Tibial artery (tissue), 4 donors: ENCODE measurements around the gene COLEC12.
"Not testable (repeated sequence)": the region's sequence is repeated elsewhere in the genome, so short reads cannot be mapped to it uniquely, and the experiment has no call there.

Experiments
- DNase-seq, 2 donors: peaks; one replicate each; pipeline ENCODE4 v3.0.0-alpha.2; 2019
- H3K27ac ChIP-seq, 2 donors: fragments of 200-600 bp; sonication (generic) in 1 of 2; 1 replicate in 1 of 2; 2 replicates in 1 of 2; pipeline ENCODE4 v1.5.1; 2018 to 2019; ENCODE audit warnings: mild to moderate bottlenecking in 1 of 2
- H3K27me3 ChIP-seq, 2 donors: fragments of 200-600 bp; sonication (generic) in 1 of 2; one replicate each; pipeline versions ENCODE4 v1.5.1 to v1.6.0; 2016 to 2019
- H3K36me3 ChIP-seq, 3 donors: fragments of 200-600 bp; sonication (generic) in 2 of 3; one replicate each; pipeline ENCODE4 v1.5.1; 2016 to 2019; ENCODE audit warnings: mild to moderate bottlenecking in 2 of 3
- H3K4me1 ChIP-seq, 4 donors: fragments of 200-600 bp; sonication (generic) in 2 of 4; 1 replicate in 3 of 4; 2 replicates in 1 of 4; pipeline ENCODE4 v1.5.1; 2016 to 2019
- H3K4me3 ChIP-seq, 2 donors: fragments of 200-600 bp; sonication (generic) in 1 of 2; 1 replicate in 1 of 2; 2 replicates in 1 of 2; pipeline ENCODE4 v1.5.1; 2018 to 2019; ENCODE audit warnings: mild to moderate bottlenecking in 2 of 2
- H3K9me3 ChIP-seq, 3 donors: fragments of 200-600 bp; sonication (generic) in 1 of 3; one replicate each; pipeline ENCODE4 v1.5.1; 2016 to 2019
- intact Hi-C: fragments of 100-400 bp; cut with DNase I; formaldehyde crosslinking; loops from one replicate; pipeline ENCODE4 v1.15.0; 2023; ENCODE audit warnings: low total_unique reads
- TF ChIP-seq, protein P1 (sequence below), 2 experiments: fragments of 200-600 bp in 1 of 2; fragments of 450-650 bp in 1 of 2; IDR thresholded peaks; one replicate each; pipeline ENCODE4 v1.5.1; 2017 to 2019; ENCODE audit warnings: antibody characterized with exemption in 2 of 2, mild to moderate bottlenecking in 1 of 2, moderate library complexity in 1 of 2

Gene COLEC12

DNA sequence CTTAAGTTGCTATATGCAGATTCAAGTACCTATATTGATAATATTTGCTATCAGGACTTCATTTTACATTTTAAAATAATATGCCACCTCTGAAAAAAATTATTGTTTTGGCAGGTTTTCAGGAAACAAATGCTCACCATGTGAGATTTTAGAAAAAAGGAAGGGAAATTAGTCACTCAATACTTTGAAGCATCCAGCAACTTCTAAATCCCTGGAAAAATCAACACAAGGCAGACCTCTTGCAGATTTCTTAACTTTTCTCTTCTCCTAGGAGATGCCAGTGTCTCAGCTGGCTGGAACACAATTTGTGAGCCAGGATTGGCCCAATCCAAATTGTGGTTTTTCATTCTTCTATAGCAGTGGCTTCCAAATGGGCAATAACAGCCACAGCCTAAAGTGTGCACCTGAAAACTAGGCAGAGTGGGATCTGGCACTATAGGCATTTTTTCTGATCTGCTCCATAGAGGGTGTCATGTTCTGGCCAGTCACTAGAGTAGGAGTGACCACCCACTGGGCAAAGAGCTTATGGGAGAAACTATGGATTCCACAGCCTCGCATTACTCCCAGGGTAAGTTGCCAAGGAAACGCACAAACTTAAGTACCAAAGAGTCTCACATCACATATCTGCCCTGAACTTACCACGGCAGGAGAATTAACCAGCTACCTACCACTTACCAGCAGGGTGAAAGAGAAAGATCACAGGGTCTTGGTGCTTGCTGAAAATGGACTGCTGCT, 204.6 kb downstream of the COLEC12 start:
- intact Hi-C loops: no loop called here
- Histone ChIP-seq H3K36me3 (no peaks in the 10 kb centered on the region), H3K4me3 (no peak overlapping the region), H3K9me3 (no peaks in the 10 kb centered on the region), H3K27me3 (no peaks in the 10 kb centered on the region), H3K27ac (no peak overlapping the region), H3K4me1 (no peaks in the 10 kb centered on the region)
- no peak for DNase-seq
- TF ChIP-seq, protein P1, sequence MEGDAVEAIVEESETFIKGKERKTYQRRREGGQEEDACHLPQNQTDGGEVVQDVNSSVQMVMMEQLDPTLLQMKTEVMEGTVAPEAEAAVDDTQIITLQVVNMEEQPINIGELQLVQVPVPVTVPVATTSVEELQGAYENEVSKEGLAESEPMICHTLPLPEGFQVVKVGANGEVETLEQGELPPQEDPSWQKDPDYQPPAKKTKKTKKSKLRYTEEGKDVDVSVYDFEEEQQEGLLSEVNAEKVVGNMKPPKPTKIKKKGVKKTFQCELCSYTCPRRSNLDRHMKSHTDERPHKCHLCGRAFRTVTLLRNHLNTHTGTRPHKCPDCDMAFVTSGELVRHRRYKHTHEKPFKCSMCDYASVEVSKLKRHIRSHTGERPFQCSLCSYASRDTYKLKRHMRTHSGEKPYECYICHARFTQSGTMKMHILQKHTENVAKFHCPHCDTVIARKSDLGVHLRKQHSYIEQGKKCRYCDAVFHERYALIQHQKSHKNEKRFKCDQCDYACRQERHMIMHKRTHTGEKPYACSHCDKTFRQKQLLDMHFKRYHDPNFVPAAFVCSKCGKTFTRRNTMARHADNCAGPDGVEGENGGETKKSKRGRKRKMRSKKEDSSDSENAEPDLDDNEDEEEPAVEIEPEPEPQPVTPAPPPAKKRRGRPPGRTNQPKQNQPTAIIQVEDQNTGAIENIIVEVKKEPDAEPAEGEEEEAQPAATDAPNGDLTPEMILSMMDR (IDR thresholded peaks at IDR 0.05): no peak

DNA sequence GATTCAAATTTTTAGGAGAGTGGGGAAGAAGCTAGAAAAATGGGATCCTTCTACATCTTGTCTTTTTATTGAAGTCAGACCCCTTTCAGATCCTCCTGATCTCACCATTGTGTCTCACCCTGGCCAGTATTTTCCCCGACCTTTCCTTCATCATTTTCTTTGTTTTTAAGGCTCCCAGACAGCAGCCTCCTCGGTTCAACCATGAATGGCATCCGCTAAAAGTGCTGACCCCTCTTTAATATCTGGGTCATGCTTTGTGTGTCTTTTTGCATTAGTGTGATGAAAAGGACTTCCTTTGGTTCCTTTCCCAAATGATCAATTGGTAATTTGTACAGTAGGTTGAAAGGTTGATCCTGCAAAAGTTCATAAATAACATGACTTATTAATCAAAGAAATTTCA, 205.9 kb downstream of the COLEC12 start:
- Histone ChIP-seq H3K27me3 (no peaks in the 10 kb centered on the region), H3K9me3 (no peaks in the 10 kb centered on the region), H3K27ac (no peak overlapping the region), H3K4me3 (no peak overlapping the region), H3K36me3 (no peaks in the 10 kb centered on the region), H3K4me1 (no peaks in the 10 kb centered on the region)
- TF ChIP-seq, protein P1 (IDR thresholded peaks at IDR 0.05): no peak
- intact Hi-C loops: no loop called here
- DNase-seq: no peak

DNA sequence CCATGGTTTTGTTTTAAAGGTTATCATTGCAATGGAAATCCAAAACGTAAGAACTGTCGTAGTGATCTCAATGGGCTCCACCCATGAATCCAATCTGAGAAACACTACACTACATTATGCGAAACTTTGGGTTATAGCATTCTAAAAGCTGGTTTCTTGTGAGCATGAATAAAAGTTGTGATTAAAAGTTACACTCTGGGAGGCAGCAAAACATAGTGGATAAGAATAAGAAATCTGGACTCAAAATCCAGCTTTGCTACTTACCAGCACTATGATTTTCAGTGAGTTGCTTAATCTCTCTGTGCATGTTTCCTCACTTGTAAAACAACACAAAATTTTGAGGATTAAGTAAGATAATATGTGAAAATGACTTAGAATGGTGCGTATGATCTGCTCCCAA, 207.0 kb downstream of the COLEC12 start:
- no peak overlapping the region for H3K27ac ChIP-seq
- TF ChIP-seq, protein P1 (IDR thresholded peaks at IDR 0.05): no peak
- H3K4me3 ChIP-seq: no peak overlapping the region
- intact Hi-C loops: no loop called here
- H3K4me1 ChIP-seq: no peaks in the 10 kb centered on the region
- no peaks in the 10 kb centered on the region for H3K27me3 ChIP-seq
- H3K9me3 ChIP-seq: no peaks in the 10 kb centered on the region
- H3K36me3 ChIP-seq: no peaks in the 10 kb centered on the region
- no peak for DNase-seq

DNA sequence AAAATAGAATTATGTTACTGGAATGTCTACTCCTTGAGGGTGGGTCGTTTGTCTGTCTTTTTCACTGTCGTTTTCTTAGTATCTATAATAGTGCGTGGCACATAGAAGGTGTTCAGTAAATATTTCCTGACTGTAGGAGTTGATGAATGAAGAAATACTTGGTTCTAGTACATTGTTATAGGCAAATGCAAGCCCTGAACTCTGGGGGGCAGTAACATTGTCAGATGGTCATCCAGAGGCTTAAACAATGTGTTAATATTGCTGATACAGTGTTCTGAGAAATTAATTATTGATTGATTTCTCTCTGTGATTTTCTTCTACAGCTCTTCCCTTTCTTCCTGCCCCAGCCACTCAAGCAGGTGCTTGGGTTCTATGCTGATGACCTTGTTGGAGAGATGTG, 208.2 kb downstream of the COLEC12 start:
- peaks cover 0 to 3% of the 10 kb centered on the region in 2 donors for H3K27me3 ChIP-seq
- no peak overlapping the region for H3K4me3 ChIP-seq
- no peak for DNase-seq
- H3K4me1 ChIP-seq: no peaks in the 10 kb centered on the region
- TF ChIP-seq, protein P1 (IDR thresholded peaks at IDR 0.05): no peak
- H3K36me3 ChIP-seq: no peaks in the 10 kb centered on the region
- H3K9me3 ChIP-seq: no peaks in the 10 kb centered on the region
- intact Hi-C loops: no loop called here
- H3K27ac ChIP-seq: no peak overlapping the region

- intact Hi-C loops: loop anchor here (10.0 kb wide), 1 partner anchor 325 kb away; no protein-coding TSS in a partner anchor
- not testable (repeated sequence) for H3K4me3 ChIP-seq, H3K9me3 ChIP-seq, DNase-seq, H3K27ac ChIP-seq, H3K27me3 ChIP-seq, H3K4me1 ChIP-seq, H3K36me3 ChIP-seq
These were observed 210.5 kb downstream of the COLEC12 start for GRCh38 chr18:289970-290369.

- no peaks in the 10 kb centered on the region for H3K4me1 ChIP-seq
- H3K27ac ChIP-seq: no peak overlapping the region
- no peaks in the 10 kb centered on the region for H3K36me3 ChIP-seq
- intact Hi-C loops: loop anchor here (10.0 kb wide), 1 partner anchor 326 kb away; no protein-coding TSS in a partner anchor
- H3K4me3 ChIP-seq: no peak overlapping the region
- no peak for DNase-seq
- H3K27me3 ChIP-seq: peaks cover 0 to 3% of the 10 kb centered on the region in 2 donors
- no peaks in the 10 kb centered on the region for H3K9me3 ChIP-seq
- TF ChIP-seq, protein P1 (IDR thresholded peaks at IDR 0.05): no peak
These were observed 211.5 kb downstream of the COLEC12 start for GRCh38 chr18:289026-289425.
